ENCODE data around the gene HMGCR.
"Not testable (repeated sequence)": the region's sequence is repeated elsewhere in the genome, so short reads cannot be mapped to it uniquely, and the experiment has no call there.

Gene HMGCR

GRCh38 chr5:75306746-75307145, 30.3 kb upstream of the HMGCR start:
- Histone ChIP-seq H2AFZ (ENCODE audit: low read depth, low read length) (no peak overlapping the region), H3K4me1 (ENCODE audit: low read length) (no peaks in the 10 kb centered on the region), H3K4me2 (ENCODE audit: low read length) (no peak overlapping the region), H4K20me1 (ENCODE audit: insufficient read depth, low read length) (no peaks in the 10 kb centered on the region), H3K9me3 (ENCODE audit: insufficient read depth, low read length) (no peaks in the 10 kb centered on the region), H3K79me2 (ENCODE audit: low read length) (no peaks in the 10 kb centered on the region), H3K27ac (ENCODE audit: low read length) (no peak overlapping the region), H3K36me3 (replicated peaks; ENCODE audit: low read depth, low read length) (no peaks in the 10 kb centered on the region), H3K4me3 (ENCODE audit: low read length) (no peak overlapping the region), H3K9ac (ENCODE audit: low read length) (no peak overlapping the region), H3K27me3 (ENCODE audit: low read depth, low read length) (no peaks in the 10 kb centered on the region)
- TF ChIP-seq CTCF (IDR thresholded peaks at IDR 0.05; ENCODE audit: low read depth, low read length) (no peak), EZH2phosphoT487 (IDR thresholded peaks at IDR 0.05; ENCODE audit: low read depth) (no peak)

DNA sequence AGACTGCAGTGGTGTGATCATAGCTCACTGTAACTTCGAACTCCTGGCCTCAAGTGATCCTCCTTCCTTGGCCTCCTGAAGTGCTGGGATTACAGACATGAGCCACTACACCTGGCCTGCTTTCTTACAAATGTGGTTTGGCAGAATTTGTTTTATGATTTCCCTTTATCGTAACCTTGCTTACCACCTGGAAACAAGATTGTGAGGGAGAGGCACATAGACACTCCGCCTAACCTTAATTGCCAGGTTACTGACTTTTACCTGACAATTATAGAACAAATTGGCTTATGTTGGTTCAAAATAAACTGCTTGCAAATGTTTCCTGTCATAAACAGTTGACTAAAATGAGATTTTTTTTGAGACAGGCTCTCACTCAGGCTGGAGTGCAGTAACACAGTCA, 26.8 kb upstream of the HMGCR start:
- H3K9ac ChIP-seq (ENCODE audit: low read length) = no peak overlapping the region
- no peaks in the 10 kb centered on the region for H3K4me1 ChIP-seq (ENCODE audit: low read length)
- H3K27ac ChIP-seq (ENCODE audit: low read length) = no peak overlapping the region
- H2AFZ ChIP-seq (ENCODE audit: low read depth, low read length) = no peak overlapping the region
- no peaks in the 10 kb centered on the region for H3K9me3 ChIP-seq (ENCODE audit: insufficient read depth, low read length)
- no peaks in the 10 kb centered on the region for H3K36me3 ChIP-seq (replicated peaks; ENCODE audit: low read depth, low read length)
- no peak for TF ChIP-seq CTCF (IDR thresholded peaks at IDR 0.05; ENCODE audit: low read depth, low read length)
- TF ChIP-seq EZH2phosphoT487 (IDR thresholded peaks at IDR 0.05; ENCODE audit: low read depth) = no peak
- H3K27me3 ChIP-seq (ENCODE audit: low read depth, low read length) = no peaks in the 10 kb centered on the region
- no peaks in the 10 kb centered on the region for H3K79me2 ChIP-seq (ENCODE audit: low read length)
- H3K4me2 ChIP-seq (ENCODE audit: low read length) = no peak overlapping the region
- H3K4me3 ChIP-seq (ENCODE audit: low read length) = no peak overlapping the region
- H4K20me1 ChIP-seq (ENCODE audit: insufficient read depth, low read length) = no peaks in the 10 kb centered on the region

GRCh38 chr5:75319148-75319547, 17.9 kb upstream of the HMGCR start:
- not testable (repeated sequence) for H3K36me3 ChIP-seq (replicated peaks; ENCODE audit: low read depth, low read length); H3K27me3 ChIP-seq (ENCODE audit: low read depth, low read length); H3K4me3 ChIP-seq (ENCODE audit: low read length); H3K4me1 ChIP-seq (ENCODE audit: low read length); H3K9me3 ChIP-seq (ENCODE audit: insufficient read depth, low read length); H4K20me1 ChIP-seq (ENCODE audit: insufficient read depth, low read length); H3K9ac ChIP-seq (ENCODE audit: low read length); H3K4me2 ChIP-seq (ENCODE audit: low read length); H3K79me2 ChIP-seq (ENCODE audit: low read length); H3K27ac ChIP-seq (ENCODE audit: low read length)
- H2AFZ ChIP-seq (ENCODE audit: low read depth, low read length) = peak overlapping the region; percentile 54; the same call in 1 of the 2 replicates

DNA sequence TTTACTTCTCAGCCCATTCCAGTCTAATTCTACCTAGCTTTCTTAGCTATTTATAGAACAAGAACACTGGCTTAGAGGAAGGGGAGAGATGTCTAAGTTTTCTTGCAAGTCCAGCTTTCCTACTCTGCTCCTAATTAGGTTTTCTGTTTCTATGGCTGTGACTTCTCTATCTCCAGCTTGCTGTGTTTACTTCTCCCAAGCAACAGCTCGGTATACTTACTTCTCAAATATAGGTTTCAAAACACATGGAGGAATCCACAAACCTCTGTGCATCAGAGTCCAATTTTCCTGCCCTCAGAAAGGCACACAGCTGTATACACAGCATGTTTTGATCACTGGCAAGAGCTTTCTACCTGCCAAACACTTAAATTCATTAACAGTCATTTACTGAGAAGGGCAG, 17.4 kb upstream of the HMGCR start:
- Histone ChIP-seq H3K4me1 (ENCODE audit: low read length) (peaks cover 3% of the 10 kb centered on the region), H3K36me3 (replicated peaks; ENCODE audit: low read depth, low read length) (no peaks in the 10 kb centered on the region), H4K20me1 (ENCODE audit: insufficient read depth, low read length) (no peaks in the 10 kb centered on the region), H3K4me3 (ENCODE audit: low read length) (no peak overlapping the region), H3K9me3 (ENCODE audit: insufficient read depth, low read length) (no peaks in the 10 kb centered on the region), H3K9ac (ENCODE audit: low read length) (no peak overlapping the region), H3K27ac (ENCODE audit: low read length) (no peak overlapping the region), H3K4me2 (ENCODE audit: low read length) (no peak overlapping the region), H3K27me3 (ENCODE audit: low read depth, low read length) (no peaks in the 10 kb centered on the region), H2AFZ (ENCODE audit: low read depth, low read length) (no peak overlapping the region), H3K79me2 (ENCODE audit: low read length) (no peaks in the 10 kb centered on the region)
- no peak for TF ChIP-seq CTCF (IDR thresholded peaks at IDR 0.05; ENCODE audit: low read depth, low read length)
- no peak for TF ChIP-seq EZH2phosphoT487 (IDR thresholded peaks at IDR 0.05; ENCODE audit: low read depth)

DNA sequence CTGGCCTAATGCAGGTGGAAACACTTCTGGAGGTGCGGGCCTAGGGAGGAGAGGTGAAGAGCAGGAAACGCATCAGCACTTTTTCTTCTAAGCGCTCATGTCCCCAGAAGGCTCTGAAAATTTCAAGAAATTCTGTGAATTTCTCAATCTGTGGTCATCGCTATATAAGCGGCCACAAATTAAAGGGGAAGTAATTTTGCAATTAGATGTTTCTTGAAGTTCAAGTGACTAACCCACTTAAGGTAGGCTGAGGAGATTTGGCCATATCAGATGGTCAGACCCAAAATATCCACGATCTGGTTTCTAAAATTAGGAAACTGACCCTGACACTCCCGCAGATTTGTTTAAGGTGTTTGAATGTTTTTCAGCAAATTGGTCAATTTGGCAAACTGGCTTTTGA, 16.6 kb upstream of the HMGCR start:
- Histone ChIP-seq H3K36me3 (replicated peaks; ENCODE audit: low read depth, low read length) (no peaks in the 10 kb centered on the region), H2AFZ (ENCODE audit: low read depth, low read length) (no peak overlapping the region), H3K27ac (ENCODE audit: low read length) (no peak overlapping the region), H3K4me2 (ENCODE audit: low read length) (no peak overlapping the region), H3K79me2 (ENCODE audit: low read length) (no peaks in the 10 kb centered on the region), H3K27me3 (ENCODE audit: low read depth, low read length) (no peaks in the 10 kb centered on the region), H3K4me1 (ENCODE audit: low read length) (peaks cover 3% of the 10 kb centered on the region), H4K20me1 (ENCODE audit: insufficient read depth, low read length) (no peaks in the 10 kb centered on the region), H3K9ac (ENCODE audit: low read length) (no peak overlapping the region), H3K9me3 (ENCODE audit: insufficient read depth, low read length) (no peaks in the 10 kb centered on the region), H3K4me3 (ENCODE audit: low read length) (no peak overlapping the region)
- TF ChIP-seq CTCF (IDR thresholded peaks at IDR 0.05; ENCODE audit: low read depth, low read length) (no peak), EZH2phosphoT487 (IDR thresholded peaks at IDR 0.05; ENCODE audit: low read depth) (no peak)
